Immature natural killer cell (primary cell): ENCODE data around the gene IQCK. TPM values are rescaled to one million over a fixed set of nuclear protein-coding genes. Genes with fewer than 3 reads are reported as not detected.

Experiments
- DNase-seq, 3 donors: peaks; one replicate each; pipeline ENCODE4 v3.0.0; 2022; ENCODE audit warnings: mixed read lengths in 1 of 3
- H3K27ac Mint-ChIP-seq, 6 donors: one replicate each; pipeline ENCODE4 v1.8.0; 2020; ENCODE audit warnings: mixed read lengths in 6 of 6, mild to moderate bottlenecking in 5 of 6, inconsistent platforms in 4 of 6, moderate library complexity in 3 of 6
- H3K27me3 Mint-ChIP-seq, 3 donors: one replicate each; pipeline ENCODE4 v1.8.0; 2020 to 2021; ENCODE audit warnings: low read depth in 3 of 3, mild to moderate bottlenecking in 3 of 3, mixed read lengths in 3 of 3, moderate library complexity in 3 of 3, inconsistent platforms in 1 of 3
- H3K36me3 Mint-ChIP-seq, 3 donors: one replicate each; pipeline ENCODE4 v1.8.0; 2020; ENCODE audit warnings: mixed read lengths in 3 of 3, inconsistent platforms in 2 of 3, mild to moderate bottlenecking in 2 of 3
- H3K4me1 Mint-ChIP-seq, 2 donors: one replicate each; pipeline ENCODE4 v1.8.0; 2020; ENCODE audit warnings: inconsistent platforms in 2 of 2, mild to moderate bottlenecking in 2 of 2, mixed read lengths in 2 of 2, moderate library complexity in 1 of 2
- H3K4me3 Mint-ChIP-seq, 5 donors: one replicate each; pipeline ENCODE4 v1.8.0; 2020; ENCODE audit warnings: mild to moderate bottlenecking in 5 of 5, mixed read lengths in 5 of 5, inconsistent platforms in 3 of 5, moderate library complexity in 3 of 5
- H3K9me3 Mint-ChIP-seq, 6 donors: one replicate each; pipeline ENCODE4 v1.8.0; 2020; ENCODE audit warnings: mild to moderate bottlenecking in 6 of 6, mixed read lengths in 6 of 6, inconsistent platforms in 4 of 6, moderate library complexity in 3 of 6
- polyA plus RNA-seq, 3 donors: library from polyadenylated mRNA; unstranded; fragments of 300-500 nt; fragmentation: Illumina TruSeq; gene quantifications; one replicate each; pipeline ENCODE4 v1.2.3, GENCODE V29; 2021

The IQCK gene
- polyA plus RNA-seq, 3 donors from 2014 or later: 0.95 to 3.5 TPM; not detected in 1

DNA sequence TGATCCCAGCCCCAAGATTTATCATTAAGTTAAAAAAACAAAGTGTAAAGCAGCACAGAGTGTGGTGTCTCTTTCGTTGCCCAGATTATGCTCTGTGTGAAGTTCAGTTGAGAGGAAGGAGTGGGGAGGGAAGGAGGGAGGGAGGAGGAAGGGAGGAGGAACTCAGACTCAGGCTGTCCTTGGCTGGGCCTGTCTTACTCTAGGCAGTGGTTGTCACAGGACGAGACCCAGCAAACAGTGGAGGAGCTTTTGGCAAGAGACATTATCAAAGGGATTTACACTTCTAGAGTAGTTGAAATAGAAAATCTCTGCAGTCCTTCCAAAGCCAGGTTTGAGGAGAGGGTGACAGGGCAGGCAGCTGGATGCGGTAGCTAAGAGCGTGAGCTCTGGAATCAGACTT lies 27.9 kb upstream of the IQCK start:
- Mint-ChIP-seq H3K4me3 (peak overlapping the region in 2 of 5 donors; percentile 57 to 60), H3K27ac (peak overlapping the region in 1 of 6 donors; percentile 22), H3K4me1 (peaks cover 26 to 34% of the 10 kb centered on the region in 2 donors), H3K27me3 (peaks cover 0 to 5% (median 2%) of the 10 kb centered on the region in 3 donors), H3K36me3 (peaks cover 30 to 45% (median 39%) of the 10 kb centered on the region in 3 donors), H3K9me3 (peaks cover 0 to 1% (median 0%) of the 10 kb centered on the region in 6 donors)
- DNase-seq: no peak

DNA sequence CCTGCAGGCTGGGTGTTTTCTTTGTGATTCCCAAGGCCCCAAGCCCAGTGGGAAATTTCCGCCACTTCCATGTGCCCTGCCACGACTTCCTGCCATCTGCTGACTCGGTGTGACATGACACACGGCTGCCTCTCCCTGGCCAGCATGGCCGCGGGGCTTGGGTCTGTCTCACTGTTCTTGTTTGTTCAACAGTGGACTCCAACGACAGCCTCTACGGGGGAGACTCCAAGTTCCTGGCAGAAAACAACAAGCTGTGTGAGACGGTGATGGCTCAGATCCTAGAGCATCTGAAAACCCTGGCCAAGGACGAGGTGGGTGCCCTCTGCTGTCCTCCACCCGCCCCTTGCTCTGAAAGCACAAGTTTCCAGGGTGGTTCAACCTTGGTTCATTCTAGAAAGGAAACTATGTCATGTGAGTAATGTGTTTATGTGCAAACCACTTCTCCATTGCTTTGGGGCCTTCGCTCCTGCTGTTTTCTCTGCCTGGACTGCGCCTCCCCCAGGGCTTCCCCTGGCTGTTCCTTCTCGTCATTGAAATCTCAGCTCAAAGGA lies 26.8 kb upstream of the IQCK start:
- Mint-ChIP-seq H3K27ac (no peak overlapping the region), H3K36me3 (peaks cover 20 to 34% (median 31%) of the 10 kb centered on the region in 3 donors), H3K9me3 (peaks cover 0 to 1% (median 0%) of the 10 kb centered on the region in 6 donors), H3K4me1 (peaks cover 35 to 40% of the 10 kb centered on the region in 2 donors), H3K27me3 (peaks cover 0 to 5% (median 2%) of the 10 kb centered on the region in 3 donors), H3K4me3 (no peak overlapping the region)
- no peak for DNase-seq

DNA sequence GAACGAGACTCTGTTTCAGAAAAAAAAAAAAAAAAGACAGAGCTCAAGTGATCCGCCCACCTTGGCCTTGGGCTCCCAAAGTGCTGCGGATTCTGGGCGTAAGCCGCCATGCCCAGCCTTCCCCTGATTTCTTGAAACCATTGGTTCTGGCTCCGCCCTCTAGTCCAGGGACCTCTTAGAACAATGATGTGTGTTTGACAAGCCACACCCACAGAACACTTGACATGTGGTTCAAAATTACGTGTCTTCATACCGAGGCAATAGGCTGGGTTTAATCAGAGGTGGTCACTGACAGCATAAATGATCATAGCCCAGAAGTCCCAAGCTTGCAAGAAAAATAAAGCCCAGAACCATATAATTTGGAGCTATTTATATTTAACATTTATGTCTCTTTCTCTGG lies 23.1 kb upstream of the IQCK start:
- H3K27ac Mint-ChIP-seq: no peak overlapping the region
- H3K27me3 Mint-ChIP-seq: peaks cover 0 to 1% (median 0%) of the 10 kb centered on the region in 3 donors
- peaks cover 32 to 33% of the 10 kb centered on the region in 2 donors for H3K4me1 Mint-ChIP-seq
- peaks cover 8 to 30% (median 14%) of the 10 kb centered on the region in 3 donors for H3K36me3 Mint-ChIP-seq
- no peak for DNase-seq
- H3K4me3 Mint-ChIP-seq: no peak overlapping the region
- H3K9me3 Mint-ChIP-seq: no peaks in the 10 kb centered on the region

DNA sequence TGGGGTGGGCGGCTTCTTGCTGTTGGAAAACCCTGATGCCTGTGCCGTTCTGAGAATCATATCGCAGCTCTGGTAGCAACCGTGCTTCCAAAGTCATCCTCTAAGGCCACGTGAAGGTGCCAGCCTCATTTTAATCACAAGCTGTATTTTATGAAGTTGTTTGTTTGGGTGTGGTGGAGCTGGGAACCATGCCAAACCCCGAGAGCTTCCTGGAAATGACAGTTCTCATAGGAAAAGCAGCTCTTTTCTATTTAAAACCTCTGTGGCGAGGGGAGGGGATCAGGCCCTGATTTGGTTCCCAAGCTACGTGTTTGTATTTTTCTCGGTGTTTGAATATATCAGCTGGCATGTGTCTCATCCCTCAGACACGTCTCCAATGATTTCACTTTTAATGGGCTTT lies 21.7 kb upstream of the IQCK start:
- peaks cover 14 to 34% (median 15%) of the 10 kb centered on the region in 3 donors for H3K36me3 Mint-ChIP-seq
- peaks cover 0 to 1% (median 0%) of the 10 kb centered on the region in 3 donors for H3K27me3 Mint-ChIP-seq
- peak overlapping the region in 5 of 6 donors; percentile 48 to 69 (median 59) for H3K27ac Mint-ChIP-seq
- H3K4me1 Mint-ChIP-seq: peaks cover 27 to 28% of the 10 kb centered on the region in 2 donors
- H3K9me3 Mint-ChIP-seq: no peaks in the 10 kb centered on the region
- DNase-seq: peak in 1 of 3 donors; percentile 8
- H3K4me3 Mint-ChIP-seq: peak overlapping the region in 4 of 5 donors; percentile 10 to 61 (median 19)

DNA sequence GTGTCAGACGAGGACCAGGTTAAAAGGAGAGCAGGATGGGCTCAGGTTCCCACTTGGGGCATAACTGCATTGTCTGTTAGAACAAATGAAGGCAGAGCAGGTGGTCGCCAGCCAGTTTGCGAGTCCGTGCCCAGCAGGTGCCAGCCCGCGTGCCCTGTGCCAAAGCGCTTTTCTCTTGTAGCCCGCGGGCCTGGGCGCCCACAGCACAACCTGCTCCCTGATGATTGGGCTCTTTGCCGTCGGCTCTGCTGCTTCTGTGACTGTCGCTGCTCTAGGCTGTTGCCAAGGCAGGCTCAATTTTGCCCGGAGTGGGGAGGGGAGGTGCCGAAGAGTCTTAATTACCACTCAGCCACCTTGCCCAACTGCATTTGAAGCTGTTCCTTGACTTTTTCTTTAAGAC lies 21.1 kb upstream of the IQCK start:
- Mint-ChIP-seq H3K27ac (peak overlapping the region in 2 of 6 donors; percentile 59 to 69), H3K4me1 (peaks cover 27 to 28% of the 10 kb centered on the region in 2 donors), H3K9me3 (no peaks in the 10 kb centered on the region), H3K36me3 (peaks cover 11 to 30% (median 15%) of the 10 kb centered on the region in 3 donors), H3K4me3 (peak overlapping the region in 2 of 5 donors; percentile 36 to 61), H3K27me3 (peaks cover 0 to 1% (median 0%) of the 10 kb centered on the region in 3 donors)
- no peak for DNase-seq

DNA sequence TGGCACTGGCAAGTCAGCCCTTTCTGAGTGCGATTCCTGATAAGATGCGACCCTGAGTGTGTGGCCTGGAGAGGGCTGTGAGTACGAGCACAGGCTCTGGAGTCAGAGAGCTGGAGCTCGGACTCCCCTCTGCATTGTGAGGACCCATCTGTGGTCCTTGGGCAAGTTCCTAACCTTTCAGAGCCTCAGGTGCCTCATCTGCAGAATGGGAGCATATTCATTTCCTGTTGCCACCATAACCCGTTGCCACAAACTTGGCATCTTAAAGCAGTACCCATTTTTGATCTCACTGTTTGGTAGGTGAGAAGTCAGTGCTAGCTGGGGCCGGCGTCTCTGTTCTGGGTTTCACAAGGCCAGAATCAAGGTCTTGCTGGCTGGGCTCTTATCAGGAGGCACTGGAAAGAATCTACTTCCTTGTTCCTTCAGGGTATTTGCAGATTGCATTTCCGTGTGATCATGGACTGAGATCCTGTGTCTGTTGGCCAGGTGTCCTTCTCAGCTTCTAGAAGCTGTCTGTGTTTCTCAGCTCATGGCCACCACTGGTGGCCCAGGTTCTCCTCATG lies 20.2 kb upstream of the IQCK start:
- DNase-seq: no peak
- peaks cover 7 to 35% (median 18%) of the 10 kb centered on the region in 3 donors for H3K36me3 Mint-ChIP-seq
- H3K4me3 Mint-ChIP-seq: peak overlapping the region in 1 of 5 donors; percentile 63
- peaks cover 0 to 1% (median 0%) of the 10 kb centered on the region in 3 donors for H3K27me3 Mint-ChIP-seq
- H3K9me3 Mint-ChIP-seq: no peaks in the 10 kb centered on the region
- peak overlapping the region in 1 of 6 donors; percentile 4 for H3K27ac Mint-ChIP-seq
- peaks cover 27 to 28% of the 10 kb centered on the region in 2 donors for H3K4me1 Mint-ChIP-seq

DNA sequence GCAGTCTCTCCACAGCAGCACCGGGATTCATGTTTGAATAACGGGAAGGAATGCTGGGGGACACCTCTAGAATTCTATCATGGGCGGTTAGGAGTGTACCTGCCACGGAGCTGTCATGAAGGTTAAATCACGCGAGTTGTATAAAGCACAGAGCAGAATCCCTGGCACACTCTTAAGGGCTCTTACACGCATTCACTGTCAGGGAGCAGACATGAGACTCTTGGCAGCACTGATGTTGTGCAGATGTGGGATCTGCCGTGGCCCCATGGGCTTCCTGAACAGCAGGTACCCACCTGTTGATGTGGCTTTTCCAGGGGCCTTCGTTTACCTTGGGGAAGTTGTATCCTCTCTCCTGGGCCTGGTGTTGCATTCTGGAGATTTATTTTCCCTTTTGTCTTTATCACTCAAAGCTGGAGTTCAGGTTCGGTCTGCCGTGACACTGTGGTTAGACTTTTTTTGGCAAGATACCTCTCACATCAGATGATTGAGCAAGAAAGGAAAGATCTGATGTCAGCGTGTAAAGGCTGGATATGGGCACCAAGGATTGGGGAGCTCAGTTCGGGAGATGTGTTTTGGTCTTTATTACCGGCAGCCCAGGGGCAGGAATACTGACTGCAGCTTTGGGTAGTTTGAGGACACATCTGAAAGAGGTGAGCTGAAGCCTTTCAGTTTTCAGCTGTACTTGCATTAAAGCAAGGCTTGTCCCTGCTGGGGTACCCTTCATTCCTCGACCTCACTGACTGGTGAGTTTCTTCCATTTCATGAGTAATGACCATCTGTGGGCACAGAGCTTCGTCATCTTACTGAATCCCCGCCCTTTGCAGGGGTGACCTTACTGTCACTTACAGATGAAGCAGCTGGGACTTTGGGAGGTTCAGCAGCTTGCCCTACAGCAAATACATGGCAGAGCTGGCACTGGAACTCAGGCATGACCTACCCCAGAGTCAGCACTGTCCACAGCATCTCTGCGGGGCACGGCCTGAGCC lies 19.3 kb upstream of the IQCK start:
- no peak for DNase-seq
- H3K27me3 Mint-ChIP-seq: peaks cover 0 to 1% (median 0%) of the 10 kb centered on the region in 3 donors
- peak overlapping the region in 2 of 5 donors; percentile 10 to 63 for H3K4me3 Mint-ChIP-seq
- no peaks in the 10 kb centered on the region for H3K9me3 Mint-ChIP-seq
- peaks cover 6 to 44% (median 25%) of the 10 kb centered on the region in 3 donors for H3K36me3 Mint-ChIP-seq
- H3K4me1 Mint-ChIP-seq: peaks cover 27 to 28% of the 10 kb centered on the region in 2 donors
- H3K27ac Mint-ChIP-seq: peak overlapping the region in 3 of 6 donors; percentile 4 to 69 (median 62)

DNA sequence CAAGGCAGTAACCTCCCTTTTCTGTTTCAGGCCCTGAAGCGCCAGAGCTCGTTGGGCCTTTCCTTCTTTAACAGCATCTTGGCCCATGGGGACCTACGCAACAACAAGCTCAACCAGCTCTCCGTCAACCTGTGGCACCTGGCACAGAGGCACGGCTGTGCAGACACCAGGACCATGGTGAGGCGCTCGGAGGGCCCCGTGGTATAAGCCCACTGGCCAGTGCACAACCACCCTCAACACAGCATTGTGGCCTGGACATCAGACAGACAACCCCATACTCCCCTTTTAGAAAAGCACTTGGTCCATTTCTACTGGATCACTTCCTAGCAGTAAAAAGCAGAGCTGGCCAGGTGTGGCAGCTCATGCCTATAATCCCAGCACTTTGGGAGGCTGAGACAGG lies 18.6 kb upstream of the IQCK start:
- no peak overlapping the region for H3K27ac Mint-ChIP-seq
- H3K27me3 Mint-ChIP-seq: peaks cover 0 to 1% (median 0%) of the 10 kb centered on the region in 3 donors
- H3K36me3 Mint-ChIP-seq: peaks cover 8 to 40% (median 22%) of the 10 kb centered on the region in 3 donors
- no peak for DNase-seq
- H3K4me3 Mint-ChIP-seq: no peak overlapping the region
- H3K4me1 Mint-ChIP-seq: peaks cover 27 to 28% of the 10 kb centered on the region in 2 donors
- H3K9me3 Mint-ChIP-seq: no peaks in the 10 kb centered on the region

DNA sequence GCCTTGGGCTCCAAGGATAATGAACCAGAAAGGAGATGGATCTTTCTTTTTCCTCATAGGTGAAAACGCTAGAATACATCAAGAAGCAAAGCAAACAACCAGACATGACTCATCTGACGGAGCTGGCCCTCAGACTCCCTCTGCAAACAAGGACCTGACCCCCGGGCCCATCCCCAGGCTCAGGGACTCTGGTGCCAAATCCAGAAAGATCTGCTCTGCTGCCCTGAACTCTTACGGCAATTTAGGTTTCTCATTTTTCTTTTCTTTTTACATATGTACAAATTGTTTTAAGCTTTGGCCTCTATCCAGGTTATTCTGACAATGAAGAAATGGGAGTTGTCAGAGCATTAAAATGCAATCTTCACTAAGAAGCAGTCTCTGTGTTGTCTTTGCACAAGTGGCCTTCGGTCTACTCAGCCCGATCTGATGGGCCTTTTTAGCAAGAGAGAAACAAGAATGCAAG lies 17.7 kb upstream of the IQCK start:
- H3K27ac Mint-ChIP-seq: peak overlapping the region in 1 of 6 donors; percentile 34
- peaks cover 24 to 25% of the 10 kb centered on the region in 2 donors for H3K4me1 Mint-ChIP-seq

DNA sequence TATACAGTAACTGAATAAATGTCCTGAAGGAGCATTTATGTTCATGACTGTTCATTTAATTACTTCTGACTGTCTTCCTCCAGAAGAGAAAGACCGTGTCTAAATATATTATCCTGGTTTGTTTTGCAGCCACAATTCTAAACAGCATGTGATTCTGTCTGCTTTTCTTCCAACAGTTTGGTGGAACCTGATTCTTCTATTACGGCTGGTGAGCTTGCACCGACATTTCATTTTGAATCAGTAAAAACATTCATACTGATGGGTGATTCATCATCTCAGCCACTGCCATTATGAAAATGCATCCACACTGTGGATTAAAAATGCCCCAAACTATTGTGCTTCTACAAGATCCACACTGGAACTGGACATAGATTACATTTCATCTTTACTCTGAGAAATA lies 17.0 kb upstream of the IQCK start:
- no peaks in the 10 kb centered on the region for H3K9me3 Mint-ChIP-seq
- H3K36me3 Mint-ChIP-seq: peaks cover 8 to 45% (median 22%) of the 10 kb centered on the region in 3 donors
- no peak overlapping the region for H3K27ac Mint-ChIP-seq
- DNase-seq: no peak
- no peak overlapping the region for H3K4me3 Mint-ChIP-seq
- H3K27me3 Mint-ChIP-seq: peaks cover 0 to 1% (median 0%) of the 10 kb centered on the region in 3 donors
- peaks cover 20% of the 10 kb centered on the region in 2 donors for H3K4me1 Mint-ChIP-seq

More for the DNA sequence above, 17.7 kb upstream of the IQCK start:
- Mint-ChIP-seq H3K9me3 (no peaks in the 10 kb centered on the region), H3K27me3 (peaks cover 0 to 1% (median 0%) of the 10 kb centered on the region in 3 donors), H3K4me3 (no peak overlapping the region), H3K36me3 (peaks cover 8 to 42% (median 22%) of the 10 kb centered on the region in 3 donors)
- no peak for DNase-seq

DNA sequence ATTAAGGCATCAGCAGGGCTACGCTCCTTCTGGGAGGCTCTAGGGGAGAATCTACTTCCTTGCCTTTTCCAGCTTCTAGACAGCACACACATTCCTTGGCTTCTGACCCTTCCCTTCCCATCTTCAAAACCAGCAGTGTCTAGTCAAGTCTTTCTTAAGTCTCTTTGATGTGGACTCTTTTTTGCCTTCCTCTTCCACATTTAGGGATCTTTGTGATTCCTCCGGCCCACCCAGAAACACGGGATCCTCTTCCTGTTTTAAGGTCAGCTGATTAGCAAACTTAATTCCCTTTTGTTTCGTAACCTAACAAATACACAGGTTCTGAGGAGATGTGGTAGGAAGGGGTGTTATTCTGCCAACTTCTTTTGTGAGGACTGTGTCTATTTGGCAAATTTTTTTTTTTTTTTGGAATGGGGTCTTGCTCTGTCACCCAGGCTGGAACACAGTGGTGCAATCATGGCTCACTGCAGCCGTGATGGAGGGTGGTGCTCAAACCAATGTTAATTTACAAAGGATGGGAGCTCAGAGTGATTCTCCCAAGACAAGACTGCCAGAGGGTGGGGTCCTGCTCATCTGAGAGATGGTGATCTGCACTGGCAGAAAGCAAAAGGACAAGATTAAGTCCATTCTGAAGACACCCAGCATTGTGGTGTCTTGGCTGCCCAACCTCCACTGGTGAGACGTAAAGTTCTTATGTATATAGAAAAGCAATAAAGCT lies 14.7 kb upstream of the IQCK start:
- DNase-seq: no peak
- Mint-ChIP-seq H3K27me3 (peaks cover 0 to 1% (median 0%) of the 10 kb centered on the region in 3 donors), H3K4me1 (peaks cover under 1 to 2% of the 10 kb centered on the region in 2 donors), H3K4me3 (no peak overlapping the region), H3K27ac (peak overlapping the region in 2 of 6 donors; percentile 15 to 40), H3K9me3 (no peaks in the 10 kb centered on the region), H3K36me3 (peaks cover 4 to 47% (median 20%) of the 10 kb centered on the region in 3 donors)

DNA sequence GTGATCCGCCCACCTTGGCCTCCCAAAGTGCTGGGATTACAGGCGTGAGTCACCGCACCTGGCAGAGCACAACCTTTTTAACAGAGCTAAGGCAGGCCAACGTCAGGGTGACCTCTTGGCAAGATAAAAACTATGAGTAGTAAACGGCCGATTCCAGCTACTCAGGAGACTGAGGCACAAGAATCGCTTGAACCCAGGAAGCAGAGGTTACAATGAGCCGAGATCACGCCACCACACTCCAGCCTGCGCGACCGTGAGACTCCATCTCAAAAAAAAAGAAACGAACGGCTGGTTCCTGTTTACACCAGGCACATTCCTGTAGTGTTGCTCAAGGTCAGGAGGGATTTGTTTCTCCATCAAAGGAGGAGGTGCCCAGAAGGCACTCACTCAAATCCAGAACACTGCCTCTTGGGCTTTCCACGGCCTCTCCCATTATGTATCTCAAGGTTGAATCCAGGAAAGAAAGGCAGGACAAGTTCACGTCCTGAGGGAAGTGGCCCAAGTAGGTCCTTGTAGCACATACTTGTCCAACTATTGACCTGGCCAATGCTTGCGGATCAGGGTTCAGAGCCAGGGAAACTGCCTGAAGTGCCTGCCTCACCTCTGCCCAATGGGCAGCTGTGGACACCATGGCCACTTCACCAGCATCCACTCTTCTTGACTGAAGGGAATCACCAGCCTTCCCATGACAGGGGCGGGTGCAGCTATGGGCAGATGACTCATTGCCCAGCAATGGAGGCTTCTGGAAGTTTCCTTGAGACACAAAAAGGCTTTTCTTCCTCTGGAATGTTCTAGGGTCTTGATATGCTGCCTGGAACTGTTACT lies 13.5 kb upstream of the IQCK start:
- Mint-ChIP-seq H3K9me3 (no peaks in the 10 kb centered on the region), H3K4me3 (no peak overlapping the region), H3K27me3 (peaks cover 0 to 3% (median 0%) of the 10 kb centered on the region in 3 donors), H3K27ac (no peak overlapping the region), H3K4me1 (no peaks in the 10 kb centered on the region), H3K36me3 (peaks cover 8 to 44% (median 22%) of the 10 kb centered on the region in 3 donors)
- no peak for DNase-seq
